Astrocyte of the cerebellum (primary cell): ENCODE results near the gene PROM1.

Experiments used
- DNase-seq: peaks from one replicate; pipeline ENCODE4 v3.0.0-alpha.2; 2011; ENCODE audit warnings: low read depth
- H3K4me3 ChIP-seq: 2 replicates; pipeline ENCODE4 v1.5.1; 2011; ENCODE audit warnings: mild to moderate bottlenecking, low read depth, low read length, moderate library complexity
- in situ Hi-C: cut with HindIII; loops from 2 replicates; pipeline ENCODE4 v1.10.0; 2017; ENCODE audit warnings: low sequenced_read_pairs
- TF ChIP-seq, protein P1 (sequence below): IDR thresholded peaks from 2 replicates; pipeline ENCODE4 v1.5.1; 2012; ENCODE audit warnings: low read length, low read depth, moderate library complexity, mild to moderate bottlenecking; ENCODE audit errors: missing control alignments

Gene PROM1

DNA sequence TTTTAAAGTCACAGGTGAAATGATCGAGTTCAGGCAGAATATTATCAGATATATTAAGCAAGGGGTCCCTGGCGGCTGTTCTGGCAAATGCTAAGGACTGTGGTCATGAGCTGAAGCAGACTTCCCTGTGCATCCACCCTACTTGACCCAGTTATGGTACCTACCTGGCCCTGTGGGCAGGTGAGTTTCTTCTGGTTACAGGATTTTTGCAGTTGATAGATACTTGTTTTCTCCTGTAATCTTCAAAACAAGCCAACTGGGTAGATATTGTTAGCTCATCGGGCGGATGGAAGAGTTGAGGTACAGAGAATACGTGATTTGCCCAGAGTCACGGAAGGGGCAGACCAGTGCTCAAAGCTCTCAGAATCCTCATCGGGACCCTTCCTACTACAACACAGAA lies 18.5 kb upstream of the PROM1 start:
- no peak overlapping the region for H3K4me3 ChIP-seq
- no peak for DNase-seq
- TF ChIP-seq, protein P1, sequence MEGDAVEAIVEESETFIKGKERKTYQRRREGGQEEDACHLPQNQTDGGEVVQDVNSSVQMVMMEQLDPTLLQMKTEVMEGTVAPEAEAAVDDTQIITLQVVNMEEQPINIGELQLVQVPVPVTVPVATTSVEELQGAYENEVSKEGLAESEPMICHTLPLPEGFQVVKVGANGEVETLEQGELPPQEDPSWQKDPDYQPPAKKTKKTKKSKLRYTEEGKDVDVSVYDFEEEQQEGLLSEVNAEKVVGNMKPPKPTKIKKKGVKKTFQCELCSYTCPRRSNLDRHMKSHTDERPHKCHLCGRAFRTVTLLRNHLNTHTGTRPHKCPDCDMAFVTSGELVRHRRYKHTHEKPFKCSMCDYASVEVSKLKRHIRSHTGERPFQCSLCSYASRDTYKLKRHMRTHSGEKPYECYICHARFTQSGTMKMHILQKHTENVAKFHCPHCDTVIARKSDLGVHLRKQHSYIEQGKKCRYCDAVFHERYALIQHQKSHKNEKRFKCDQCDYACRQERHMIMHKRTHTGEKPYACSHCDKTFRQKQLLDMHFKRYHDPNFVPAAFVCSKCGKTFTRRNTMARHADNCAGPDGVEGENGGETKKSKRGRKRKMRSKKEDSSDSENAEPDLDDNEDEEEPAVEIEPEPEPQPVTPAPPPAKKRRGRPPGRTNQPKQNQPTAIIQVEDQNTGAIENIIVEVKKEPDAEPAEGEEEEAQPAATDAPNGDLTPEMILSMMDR: no peak
- in situ Hi-C loops: no loop called here

DNA sequence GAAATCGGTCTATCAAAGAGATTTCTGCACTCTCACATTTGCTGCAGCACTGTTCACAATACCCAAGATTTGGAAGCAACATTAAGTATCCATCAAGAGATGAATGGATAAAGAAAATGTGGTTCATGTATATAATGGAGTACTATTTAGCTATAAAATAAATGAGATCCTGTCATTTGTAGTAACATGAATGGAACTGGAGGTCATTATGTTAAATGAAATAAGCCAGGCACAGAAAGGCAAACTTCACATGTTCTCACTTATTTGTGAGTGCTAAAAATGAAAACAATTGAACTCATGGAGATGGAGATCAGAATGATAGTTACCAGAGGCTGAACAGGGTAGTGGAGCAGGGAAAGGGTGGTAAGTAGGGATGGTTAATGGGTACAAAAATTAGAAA lies 17.0 kb upstream of the PROM1 start:
- in situ Hi-C loops: no loop called here
- no peak for DNase-seq
- no peak overlapping the region for H3K4me3 ChIP-seq
- TF ChIP-seq, protein P1: no peak

DNA sequence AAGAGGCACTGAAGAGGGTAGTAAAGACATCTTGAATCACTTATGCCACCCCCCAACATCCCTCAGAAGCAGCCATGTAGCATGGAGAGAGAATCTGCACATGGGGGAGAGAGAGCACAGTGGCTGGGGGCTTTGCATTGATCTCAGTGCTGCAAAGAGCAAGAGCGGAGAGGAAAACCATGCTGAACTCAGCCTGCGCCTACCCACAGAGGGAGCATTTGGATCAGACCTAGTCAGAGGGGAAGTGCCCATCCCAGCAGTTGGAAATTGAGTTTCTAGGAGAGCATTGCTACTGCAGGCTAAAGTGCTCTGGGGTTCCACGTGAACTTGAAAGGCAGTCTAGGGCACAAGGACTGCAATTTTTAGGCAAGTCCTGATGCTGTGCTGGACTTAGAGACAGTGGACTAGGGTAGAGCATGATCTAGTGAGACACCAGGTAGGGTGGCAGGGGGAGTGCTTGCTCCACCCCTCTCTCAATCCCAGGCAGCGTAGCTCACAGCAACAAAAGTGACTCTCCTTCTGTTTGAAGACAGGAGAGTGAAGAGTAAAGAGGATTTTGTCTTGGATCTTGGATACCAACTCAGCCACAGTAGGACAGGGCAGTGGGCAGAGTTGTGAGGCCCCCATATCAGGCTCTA lies 9.0 kb upstream of the PROM1 start:
- in situ Hi-C loops: no loop called here
- TF ChIP-seq, protein P1: no peak
- DNase-seq: no peak
- H3K4me3 ChIP-seq: no peak overlapping the region

- in situ Hi-C loops: no loop called here
- H3K4me3 ChIP-seq: no peak overlapping the region
- TF ChIP-seq, protein P1: no peak
- DNase-seq: no peak
These were observed 6.4 kb upstream of the PROM1 start for GRCh38 chr4:16090096-16090705.

DNA sequence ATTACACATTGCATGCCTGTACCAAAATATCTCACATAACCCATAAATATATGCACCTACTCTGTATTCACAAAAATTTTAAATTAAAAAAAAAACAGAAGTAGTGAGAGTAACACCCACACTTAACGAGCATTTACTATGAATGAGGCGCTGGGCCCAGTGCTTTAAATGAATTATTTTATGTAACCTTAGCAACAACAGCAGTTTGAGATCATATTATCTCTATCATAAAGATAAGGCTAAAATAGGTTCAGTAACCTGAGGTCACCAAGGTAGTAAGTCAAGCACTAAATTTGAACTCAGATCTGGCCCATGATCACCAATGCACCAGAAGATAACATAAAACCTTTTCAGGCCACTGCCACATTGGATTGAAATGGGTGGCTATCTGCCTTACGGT lies 5.3 kb upstream of the PROM1 start:
- in situ Hi-C loops: no loop called here
- DNase-seq: no peak
- TF ChIP-seq, protein P1: no peak
- H3K4me3 ChIP-seq: no peak overlapping the region

GRCh38 chr4:16088601-16089000 lies 4.8 kb upstream of the PROM1 start:
- in situ Hi-C loops: no loop called here
- TF ChIP-seq, protein P1: no peak
- DNase-seq: no peak

More at GRCh38 chr4:16088601-16089000, 4.8 kb upstream of the PROM1 start:
- no peak overlapping the region for H3K4me3 ChIP-seq
